Mesodermal cell (in vitro differentiated cells): ENCODE measurements around the gene FN3KRP.

ENCODE experiments used
- H3K27ac ChIP-seq: 2 replicates; pipeline ENCODE4 v1.7.0; 2013; ENCODE audit warnings: mild to moderate bottlenecking, low read depth, low read length, moderate library complexity; ENCODE audit not compliant: severe bottlenecking
- H3K36me3 ChIP-seq: 2 replicates; pipeline ENCODE4 v1.7.1; 2013; ENCODE audit warnings: mild to moderate bottlenecking, low read length, moderate library complexity; ENCODE audit not compliant: control insufficient read depth, insufficient read depth
- H3K4me1 ChIP-seq: one replicate; pipeline ENCODE4 v1.7.1; 2013; ENCODE audit warnings: mild to moderate bottlenecking, low read length; ENCODE audit not compliant: insufficient read depth, control insufficient read depth, poor library complexity, severe bottlenecking
- H3K4me3 ChIP-seq: 2 replicates; pipeline ENCODE4 v1.7.0; 2013; ENCODE audit warnings: low read length, control low read depth, mild to moderate bottlenecking; ENCODE audit not compliant: insufficient read depth, poor library complexity, severe bottlenecking; ENCODE audit errors: extremely low read depth
- H3K9me3 ChIP-seq: 2 replicates; pipeline ENCODE4 v1.7.1; 2013; ENCODE audit warnings: mild to moderate bottlenecking, low read length, moderate library complexity; ENCODE audit not compliant: control insufficient read depth
- WGBS, 2 experiments: methylation state at CpG; one replicate each; pipeline ENCODE4 v1.1.5; 2013; ENCODE audit warnings: missing lambda C conversion rate in 2 of 2; ENCODE audit not compliant: insufficient coverage in 2 of 2; 5-methylcytosine and 5-hydroxymethylcytosine counted together

The FN3KRP gene

GRCh38 chr17:82699551-82699950 lies 17.0 kb upstream of the FN3KRP start:
- Histone ChIP-seq H3K27ac (no peak overlapping the region), H3K4me1 (no peaks in the 10 kb centered on the region), H3K36me3 (no peaks in the 10 kb centered on the region), H3K9me3 (peaks cover 9% of the 10 kb centered on the region), H3K4me3 (no peak overlapping the region)
- WGBS, 2 experiments: 79 to 87% methylated on average over 9 to 12 of the region's 13 CpGs

GRCh38 chr17:82702231-82702927 lies 14.1 kb upstream of the FN3KRP start:
- H3K4me3 ChIP-seq: no peak overlapping the region
- H3K4me1 ChIP-seq: no peaks in the 10 kb centered on the region
- no peak overlapping the region for H3K27ac ChIP-seq
- WGBS, 2 experiments: 80 to 82% methylated on average over 15 to 18 of the region's 20 CpGs
- no peaks in the 10 kb centered on the region for H3K9me3 ChIP-seq
- no peaks in the 10 kb centered on the region for H3K36me3 ChIP-seq

- Histone ChIP-seq H3K27ac (no peak overlapping the region), H3K9me3 (no peaks in the 10 kb centered on the region), H3K36me3 (no peaks in the 10 kb centered on the region), H3K4me3 (no peak overlapping the region), H3K4me1 (no peaks in the 10 kb centered on the region)
- 82 to 86% methylated on average over 23 of the region's 26 CpGs for WGBS, 2 experiments
Observed at GRCh38 chr17:82703036-82703745, 13.3 kb upstream of the FN3KRP start.

- Histone ChIP-seq H3K27ac (no peak overlapping the region), H3K4me3 (no peak overlapping the region), H3K9me3 (no peaks in the 10 kb centered on the region), H3K4me1 (no peaks in the 10 kb centered on the region), H3K36me3 (no peaks in the 10 kb centered on the region)
- WGBS, 2 experiments: 88% methylated on average over 35 of the region's 38 CpGs
Observed at GRCh38 chr17:82703935-82704865, 12.3 kb upstream of the FN3KRP start.

- no peaks in the 10 kb centered on the region for H3K4me1 ChIP-seq
- no peak overlapping the region for H3K27ac ChIP-seq
- 74 to 87% methylated on average over 8 to 10 of the region's 13 CpGs for WGBS, 2 experiments
- H3K9me3 ChIP-seq: no peaks in the 10 kb centered on the region
- H3K36me3 ChIP-seq: no peaks in the 10 kb centered on the region
- no peak overlapping the region for H3K4me3 ChIP-seq
Observed at GRCh38 chr17:82704886-82705285, 11.6 kb upstream of the FN3KRP start.

GRCh38 chr17:82705756-82706155 lies 10.8 kb upstream of the FN3KRP start:
- H3K4me3 ChIP-seq: no peak overlapping the region
- WGBS, 2 experiments: 93% methylated on average over 17 to 18 of the region's 18 CpGs

GRCh38 chr17:82709024-82709675 lies 7.4 kb upstream of the FN3KRP start:
- H3K36me3 ChIP-seq: no peaks in the 10 kb centered on the region
- 78 to 80% methylated on average over 1 of the region's 9 CpGs for WGBS, 2 experiments
- no peaks in the 10 kb centered on the region for H3K9me3 ChIP-seq

More at GRCh38 chr17:82705756-82706155, 10.8 kb upstream of the FN3KRP start:
- Histone ChIP-seq H3K27ac (no peak overlapping the region), H3K9me3 (no peaks in the 10 kb centered on the region), H3K36me3 (no peaks in the 10 kb centered on the region), H3K4me1 (no peaks in the 10 kb centered on the region)

GRCh38 chr17:82709676-82710498 lies 6.6 kb upstream of the FN3KRP start:
- no peaks in the 10 kb centered on the region for H3K9me3 ChIP-seq
- 90 to 94% methylated on average over 25 of the region's 25 CpGs for WGBS, 2 experiments
- no peak overlapping the region for H3K27ac ChIP-seq
- no peak overlapping the region for H3K4me3 ChIP-seq
- H3K36me3 ChIP-seq: no peaks in the 10 kb centered on the region
- no peaks in the 10 kb centered on the region for H3K4me1 ChIP-seq

More at GRCh38 chr17:82709024-82709675, 7.4 kb upstream of the FN3KRP start:
- H3K4me3 ChIP-seq: no peak overlapping the region
- H3K27ac ChIP-seq: no peak overlapping the region
- no peaks in the 10 kb centered on the region for H3K4me1 ChIP-seq

GRCh38 chr17:82710499-82711232 lies 5.8 kb upstream of the FN3KRP start:
- Histone ChIP-seq H3K36me3 (no peaks in the 10 kb centered on the region), H3K27ac (no peak overlapping the region), H3K4me3 (no peak overlapping the region), H3K4me1 (no peaks in the 10 kb centered on the region), H3K9me3 (no peaks in the 10 kb centered on the region)
- 80 to 81% methylated on average over 25 to 26 of the region's 29 CpGs for whole genome bisulfite sequencing, 2 experiments
